ENCODE results near the gene ZNF3.
A peak's percentile ranks its signal among the peaks of the same experiment; 100 is the strongest.

Gene ZNF3

GRCh38 chr7:100075418-100075817 is 6.1 kb downstream of the ZNF3 start:
- no peak for ATAC-seq
- no peak for TF ChIP-seq SNAI2 (CRISPR knock-in tag; IDR thresholded peaks at IDR 0.05)

DNA sequence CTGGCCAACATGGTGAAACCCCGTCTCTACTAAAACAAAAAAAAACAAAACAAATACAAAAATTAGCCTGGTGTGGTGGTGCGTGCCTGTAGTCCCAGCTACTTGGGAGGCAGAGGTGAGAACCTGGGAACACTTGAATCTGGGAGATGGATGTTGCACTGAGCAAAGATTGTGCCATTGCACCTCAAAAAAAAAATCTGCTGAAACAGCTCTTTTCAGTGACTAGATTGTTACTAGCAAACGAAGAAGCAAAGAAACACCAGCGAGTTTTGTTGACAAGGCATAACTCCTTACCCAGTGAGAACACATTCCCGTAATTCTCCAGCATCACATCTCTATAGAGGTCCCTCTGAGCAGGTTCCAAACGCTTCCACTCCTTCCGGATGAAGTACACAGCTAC is 6.7 kb downstream of the ZNF3 start:
- ATAC-seq = no peak
- TF ChIP-seq GLIS3 (CRISPR knock-in tag; IDR thresholded peaks at IDR 0.05) = no peak
- no peak for TF ChIP-seq CSDC2 (CRISPR knock-in tag; IDR thresholded peaks at IDR 0.05)
- no peak for TF ChIP-seq ARNTL (CRISPR knock-in tag; IDR thresholded peaks at IDR 0.05; ENCODE audit: borderline replicate concordance, low read depth)
- TF ChIP-seq ZNF8 (CRISPR knock-in tag; IDR thresholded peaks at IDR 0.05) = 0 out of 2 replicates have a peak, but pooled peaks have one; percentile 22
- TF ChIP-seq ZFP3 (CRISPR knock-in tag; IDR thresholded peaks at IDR 0.05) = no peak

DNA sequence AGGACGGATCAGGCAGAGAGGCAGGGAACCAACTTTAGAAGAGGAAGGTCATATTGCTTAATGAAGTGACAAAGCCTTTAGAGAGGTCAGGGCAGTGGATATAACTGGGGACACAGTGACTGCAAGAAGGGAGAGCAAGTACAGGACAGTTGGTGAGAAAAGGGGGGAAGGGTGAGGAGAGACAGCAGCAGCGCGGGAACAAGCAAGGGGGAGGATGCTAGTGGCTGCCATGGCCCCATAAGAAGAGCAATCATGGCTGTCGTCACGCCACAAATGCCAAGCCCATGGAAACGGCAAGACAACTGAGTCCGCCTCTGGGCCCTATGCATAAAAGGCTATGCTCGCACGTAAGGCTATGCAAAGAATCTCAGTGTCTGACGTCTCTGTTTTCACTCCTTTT is 9.1 kb downstream of the ZNF3 start:
- no peak for ATAC-seq
- TF ChIP-seq ISL1 (CRISPR knock-in tag; IDR thresholded peaks at IDR 0.05) (no peak), TOX (CRISPR knock-in tag; IDR thresholded peaks at IDR 0.05; ENCODE audit: borderline replicate concordance) (no peak), SNAI2 (CRISPR knock-in tag; IDR thresholded peaks at IDR 0.05) (no peak)

GRCh38 chr7:100071018-100071723 is 10.4 kb downstream of the ZNF3 start:
- ATAC-seq = no peak
- TF ChIP-seq, protein P1, sequence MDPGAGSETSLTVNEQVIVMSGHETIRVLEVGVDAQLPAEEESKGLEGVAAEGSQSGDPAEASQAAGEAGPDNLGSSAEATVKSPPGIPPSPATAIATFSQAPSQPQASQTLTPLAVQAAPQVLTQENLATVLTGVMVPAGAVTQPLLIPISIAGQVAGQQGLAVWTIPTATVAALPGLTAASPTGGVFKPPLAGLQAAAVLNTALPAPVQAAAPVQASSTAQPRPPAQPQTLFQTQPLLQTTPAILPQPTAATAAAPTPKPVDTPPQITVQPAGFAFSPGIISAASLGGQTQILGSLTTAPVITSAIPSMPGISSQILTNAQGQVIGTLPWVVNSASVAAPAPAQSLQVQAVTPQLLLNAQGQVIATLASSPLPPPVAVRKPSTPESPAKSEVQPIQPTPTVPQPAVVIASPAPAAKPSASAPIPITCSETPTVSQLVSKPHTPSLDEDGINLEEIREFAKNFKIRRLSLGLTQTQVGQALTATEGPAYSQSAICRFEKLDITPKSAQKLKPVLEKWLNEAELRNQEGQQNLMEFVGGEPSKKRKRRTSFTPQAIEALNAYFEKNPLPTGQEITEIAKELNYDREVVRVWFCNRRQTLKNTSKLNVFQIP (CRISPR knock-in tag; IDR thresholded peaks at IDR 0.05; ENCODE audit: borderline replicate concordance, low read depth) = no peak
- TF ChIP-seq SNAI2 (CRISPR knock-in tag; IDR thresholded peaks at IDR 0.05) (no peak), ESRRG (CRISPR knock-in tag; IDR thresholded peaks at IDR 0.05) (no peak), ZC3H10 (CRISPR knock-in tag; IDR thresholded peaks at IDR 0.05) (no peak), CSRNP3 (CRISPR knock-in tag; IDR thresholded peaks at IDR 0.05) (no peak), RARB (CRISPR knock-in tag; IDR thresholded peaks at IDR 0.05) (no peak), TSHZ2 (CRISPR knock-in tag; IDR thresholded peaks at IDR 0.05) (no peak), ARNTL (CRISPR knock-in tag; IDR thresholded peaks at IDR 0.05; ENCODE audit: borderline replicate concordance, low read depth) (no peak)

DNA sequence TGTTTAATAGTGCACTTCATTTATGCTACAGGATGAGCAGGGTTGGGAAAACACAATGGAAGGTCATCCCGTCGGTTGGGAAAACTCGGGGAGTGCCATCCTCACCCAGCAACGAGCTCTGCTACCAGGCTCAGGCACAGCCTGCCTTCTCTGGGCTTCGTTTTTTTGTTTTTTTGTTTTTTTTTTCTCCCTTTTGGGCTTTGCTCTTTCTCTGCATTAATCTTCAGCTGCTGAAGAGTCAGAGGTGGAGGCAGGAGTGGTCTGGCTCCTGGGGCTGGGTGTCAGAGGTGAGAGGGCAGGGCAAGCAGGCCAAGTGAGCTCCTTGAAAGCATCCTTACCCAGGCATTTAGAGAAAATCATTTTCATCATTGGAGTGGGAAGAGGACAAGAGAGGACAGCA is 11.5 kb downstream of the ZNF3 start:
- TF ChIP-seq TCF4 (CRISPR knock-in tag; IDR thresholded peaks at IDR 0.05; ENCODE audit: borderline replicate concordance) = no peak
- TF ChIP-seq PPARA (CRISPR knock-in tag; IDR thresholded peaks at IDR 0.05; ENCODE audit: borderline replicate concordance) = no peak
- TF ChIP-seq ZNF8 (CRISPR knock-in tag; IDR thresholded peaks at IDR 0.05) = no peak
- ATAC-seq = no peak

- TF ChIP-seq ZNF565 (CRISPR knock-in tag; conservative IDR thresholded peaks at IDR 0.05; ENCODE audit: low read depth) (no peak), SNAI2 (CRISPR knock-in tag; IDR thresholded peaks at IDR 0.05) (no peak), CREB5 (CRISPR knock-in tag; IDR thresholded peaks at IDR 0.05; ENCODE audit: low read depth) (no peak), CSDC2 (CRISPR knock-in tag; IDR thresholded peaks at IDR 0.05) (no peak), GLIS3 (CRISPR knock-in tag; IDR thresholded peaks at IDR 0.05) (no peak), TOX (CRISPR knock-in tag; IDR thresholded peaks at IDR 0.05; ENCODE audit: borderline replicate concordance) (no peak), TCF4 (CRISPR knock-in tag; IDR thresholded peaks at IDR 0.05; ENCODE audit: borderline replicate concordance) (no peak), ESRRG (CRISPR knock-in tag; IDR thresholded peaks at IDR 0.05) (no peak), ZNF70 (CRISPR knock-in tag; IDR thresholded peaks at IDR 0.05) (no peak), ZFP30 (CRISPR knock-in tag; IDR thresholded peaks at IDR 0.05) (no peak), ZNF8 (CRISPR knock-in tag; IDR thresholded peaks at IDR 0.05) (no peak), ARNTL (CRISPR knock-in tag; IDR thresholded peaks at IDR 0.05; ENCODE audit: borderline replicate concordance, low read depth) (no peak), OSR1 (CRISPR knock-in tag; IDR thresholded peaks at IDR 0.05) (no peak), ISL1 (CRISPR knock-in tag; IDR thresholded peaks at IDR 0.05) (no peak), BACH2 (CRISPR knock-in tag; IDR thresholded peaks at IDR 0.05; ENCODE audit: borderline replicate concordance) (no peak)
- TF ChIP-seq, protein P1 (CRISPR knock-in tag; IDR thresholded peaks at IDR 0.05; ENCODE audit: borderline replicate concordance, low read depth) = no peak
- peak; percentile 5 for ATAC-seq
Observed at GRCh38 chr7:100066953-100067352, 14.6 kb downstream of the ZNF3 start.

Measured in SK-N-SH treated with all-trans-retinoic acid at 6 μM for 48 hours (cell line).